HG03432 (cell line): ENCODE results near the gene F12.

Experiments used
- ATAC-seq: cut with Tn5 transposase; IDR thresholded peaks from one replicate; pipeline ENCODE4 v1.9.1; 2021; ENCODE audit warnings: mild to moderate bottlenecking, moderate library complexity; ENCODE audit not compliant: unreplicated experiment

F12 gene

GRCh38 chr5:177359451-177359851, 49.9 kb downstream of the F12 start:
- ATAC-seq = no peak

GRCh38 chr5:177358370-177358819, 51.0 kb downstream of the F12 start:
- ATAC-seq = no peak

GRCh38 chr5:177357459-177358351, 51.7 kb downstream of the F12 start, which contains the start of gene RGS14:
Gene RGS14 (plus strand): TSS chr5:177357924. CDS start chr5:177358025, 101 bp downstream.
- peak; percentile 90 for ATAC-seq

- ATAC-seq = no peak
Measured at GRCh38 chr5:177357146-177357458, 52.3 kb downstream of the F12 start.

- ATAC-seq = no peak
Measured at GRCh38 chr5:177356746-177357145, 52.6 kb downstream of the F12 start.

- no peak for ATAC-seq
Measured at GRCh38 chr5:177355868-177356168, 53.5 kb downstream of the F12 start.

GRCh38 chr5:177355162-177355867, 54.0 kb downstream of the F12 start:
- no peak for ATAC-seq

- no peak for ATAC-seq
Measured at GRCh38 chr5:177354711-177355110, 54.7 kb downstream of the F12 start.

GRCh38 chr5:177354256-177354655, 55.1 kb downstream of the F12 start:
- no peak for ATAC-seq

- ATAC-seq = no peak
Measured at GRCh38 chr5:177353093-177353492, 56.3 kb downstream of the F12 start.
